ENCODE measurements around the gene TMEM50A. TPM values are rescaled to one million over a fixed set of nuclear protein-coding genes. Genes with fewer than 3 reads are reported as not detected.
"Not testable (repeated sequence)": the region's sequence is repeated elsewhere in the genome, so short reads cannot be mapped to it uniquely, and the experiment has no call there.

Gene TMEM50A
- 86.2 TPM for total RNA-seq (ENCODE audit: insufficient read depth, low replicate concordance)

- peak; percentile 90 for DNase-seq (ENCODE audit: low spot score)
These were observed at the start of gene TMEM50A for GRCh38 chr1:25338188-25338981. TMEM50A (plus strand) TSS chr1:25338334; CDS start chr1:25340487, 2,153 bp downstream.

DNA sequence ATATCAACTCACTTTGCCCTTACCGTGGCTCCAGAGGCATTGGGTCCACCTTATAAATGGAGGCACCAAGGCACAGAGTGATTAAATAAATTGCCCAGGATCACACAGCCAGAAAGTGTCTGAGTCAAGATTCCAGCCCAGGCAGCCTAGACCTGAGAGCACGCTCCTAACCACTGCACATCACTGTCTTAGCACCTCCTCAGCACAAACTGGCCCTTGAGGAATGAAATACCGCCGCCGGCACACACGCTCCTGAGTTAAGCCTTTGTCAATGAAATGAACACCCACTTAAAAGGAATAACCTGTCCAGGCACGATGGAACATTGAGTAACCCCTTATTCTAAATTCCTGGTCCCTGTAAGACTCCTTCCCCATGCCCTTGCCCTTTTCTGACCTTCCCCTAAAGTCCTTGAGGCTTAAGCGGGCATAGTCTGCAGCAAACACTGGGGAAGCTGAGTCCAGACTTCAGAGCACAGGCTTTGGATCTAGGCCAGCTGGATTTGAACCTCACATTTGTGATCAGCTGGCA lies 49.5 kb upstream of the TMEM50A start:
- DNase-seq (ENCODE audit: low spot score), result not testable (repeated sequence)

- not testable (repeated sequence) for DNase-seq (ENCODE audit: low spot score)
These were observed 48.1 kb upstream of the TMEM50A start for GRCh38 chr1:25290043-25290442.

GRCh38 chr1:25293426-25293825 lies 44.7 kb upstream of the TMEM50A start:
- DNase-seq (ENCODE audit: low spot score), result not testable (repeated sequence)

DNA sequence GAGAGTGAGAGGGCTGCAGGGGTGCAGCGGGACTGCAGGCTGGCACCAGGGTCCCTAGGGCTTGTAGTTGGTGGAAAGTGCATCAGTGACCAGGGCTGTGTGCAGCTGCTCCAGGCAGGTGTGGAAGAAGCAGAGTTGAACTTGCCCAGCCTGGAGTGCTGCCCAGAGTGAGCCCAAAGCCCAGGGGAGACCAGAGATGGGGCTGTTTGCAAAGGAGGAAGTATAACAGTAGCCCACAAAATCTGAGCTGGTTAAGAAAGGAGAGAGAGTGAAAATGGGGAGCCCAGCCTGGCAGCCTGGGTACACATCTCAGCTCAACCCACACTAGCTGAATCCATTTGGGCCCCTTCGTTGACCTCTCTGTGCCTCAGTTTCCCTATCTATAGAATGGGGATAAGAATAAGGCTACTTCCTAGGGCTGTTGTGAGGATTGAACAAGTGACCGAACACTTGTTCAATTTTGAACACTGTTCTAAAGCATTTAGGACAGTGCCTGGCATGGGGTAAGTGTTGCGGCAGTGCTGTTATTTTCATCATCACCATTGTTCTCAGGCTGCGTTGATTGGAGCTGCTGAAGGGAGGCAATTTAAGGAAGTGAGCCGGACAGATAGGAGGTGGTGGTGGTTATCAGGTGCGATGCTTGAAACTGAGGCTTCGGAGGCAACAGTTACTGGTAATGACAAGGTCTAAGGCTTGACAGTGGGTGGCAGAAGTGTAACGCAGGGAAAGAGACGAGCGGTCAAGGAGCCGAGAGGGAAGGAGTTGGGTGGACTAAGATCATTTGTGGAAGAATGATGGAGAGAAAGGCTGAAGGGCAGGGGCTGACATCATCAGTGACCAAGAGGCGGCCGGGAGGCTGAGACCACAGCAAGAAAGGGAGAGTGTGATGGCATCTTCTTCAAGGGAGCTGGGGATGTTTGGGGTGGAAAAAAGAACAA lies 43.0 kb upstream of the TMEM50A start:
- not testable (repeated sequence) for DNase-seq (ENCODE audit: low spot score)

DNA sequence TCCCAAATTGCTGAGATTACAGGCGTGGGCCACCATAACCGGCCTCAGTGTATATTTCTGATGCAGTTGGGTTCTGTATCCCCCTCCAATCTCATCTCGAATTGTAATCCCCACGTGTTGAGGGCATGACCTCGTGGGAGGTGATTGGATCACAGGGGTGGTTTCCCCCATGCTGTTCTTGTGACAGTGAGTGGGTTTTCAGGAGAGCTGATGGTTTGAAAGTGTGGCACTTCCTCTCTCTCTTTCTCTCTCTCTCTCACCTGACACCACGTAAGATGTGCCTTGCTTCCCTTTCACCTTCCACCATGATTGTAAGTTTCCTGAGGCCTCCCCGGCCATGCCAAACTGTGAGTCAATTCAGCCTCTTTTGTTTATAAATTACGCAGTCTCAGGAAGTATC lies 41.6 kb upstream of the TMEM50A start:
- not testable (repeated sequence) for DNase-seq (ENCODE audit: low spot score)

GRCh38 chr1:25300729-25301128 lies 37.4 kb upstream of the TMEM50A start:
- DNase-seq (ENCODE audit: low spot score), result not testable (repeated sequence)

DNA sequence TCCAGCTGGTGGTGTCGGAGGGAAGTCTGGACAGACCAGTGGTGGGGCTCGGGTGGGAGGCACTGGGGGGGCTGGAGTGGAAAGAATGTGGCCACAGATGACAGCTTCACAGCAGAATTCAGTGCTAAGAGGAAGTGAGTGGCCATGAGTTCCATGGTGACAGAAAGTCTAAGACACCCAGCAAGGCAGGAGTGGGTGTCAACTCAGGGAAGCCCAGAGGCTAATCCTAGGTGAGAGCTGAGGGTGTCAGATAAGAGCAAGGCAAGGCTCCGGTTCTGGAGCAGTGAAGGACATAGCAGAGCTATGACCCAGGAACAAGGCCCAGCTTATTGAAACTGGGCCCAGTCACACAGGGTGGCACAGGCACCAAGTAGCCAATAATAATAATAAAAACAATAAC lies 35.8 kb upstream of the TMEM50A start:
- not testable (repeated sequence) for DNase-seq (ENCODE audit: low spot score)

DNA sequence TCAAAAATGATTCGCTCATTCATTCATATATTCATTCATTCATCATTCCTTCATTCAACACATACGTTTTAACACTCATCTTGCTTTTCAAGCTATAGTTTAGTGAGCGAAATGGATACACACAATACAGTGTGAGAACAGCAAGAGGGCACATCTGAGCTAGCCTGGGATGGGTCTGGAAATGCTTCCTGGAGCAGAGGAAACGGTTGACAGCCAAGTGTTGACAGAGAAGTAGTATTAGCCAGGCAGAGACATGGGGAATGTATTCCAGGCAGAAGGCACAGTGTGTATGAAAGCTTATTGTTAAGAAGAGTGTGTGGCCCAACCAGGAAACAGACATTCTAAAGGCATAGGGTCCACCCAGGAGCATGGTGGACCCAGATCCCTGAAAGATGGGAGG lies 33.2 kb upstream of the TMEM50A start:
- DNase-seq (ENCODE audit: low spot score), result not testable (repeated sequence)

- DNase-seq (ENCODE audit: low spot score), result not testable (repeated sequence)
These were observed 30.0 kb upstream of the TMEM50A start for GRCh38 chr1:25308168-25308567.

GRCh38 chr1:25309085-25309484 lies 29.0 kb upstream of the TMEM50A start:
- DNase-seq (ENCODE audit: low spot score), result not testable (repeated sequence)

- not testable (repeated sequence) for DNase-seq (ENCODE audit: low spot score)
These were observed 28.6 kb upstream of the TMEM50A start for GRCh38 chr1:25309486-25309885.

GRCh38 chr1:25312806-25313470 lies 25.2 kb upstream of the TMEM50A start:
- DNase-seq (ENCODE audit: low spot score), result not testable (repeated sequence)

DNA sequence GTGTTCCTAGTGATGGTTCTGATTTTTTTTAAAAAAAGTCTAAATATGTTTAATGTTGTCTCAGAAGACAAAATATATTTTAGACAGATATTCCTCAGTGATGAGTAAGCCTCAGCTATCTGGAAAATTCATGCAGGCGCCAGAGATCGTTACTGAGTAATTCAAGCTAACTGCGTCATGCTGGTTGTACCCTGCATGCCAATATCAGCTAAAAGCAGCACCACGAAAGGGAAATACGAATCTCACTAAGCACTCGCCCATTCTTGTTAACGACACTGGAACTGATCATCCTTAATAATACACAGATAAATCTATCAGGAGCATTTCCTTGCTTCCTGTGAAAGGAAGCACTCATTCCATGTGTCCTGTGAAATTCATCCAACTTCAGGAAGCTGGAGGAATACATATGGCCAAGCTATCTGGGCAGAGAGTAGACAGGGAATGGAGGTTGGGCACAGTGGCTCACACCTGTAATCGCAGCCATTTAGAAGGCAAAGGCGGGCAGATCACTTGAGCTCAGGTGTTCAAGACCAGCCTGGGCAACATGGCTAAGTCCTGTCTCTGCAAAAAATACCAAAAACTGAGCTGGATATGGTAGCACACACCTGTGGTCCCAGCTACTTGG lies 17.7 kb upstream of the TMEM50A start:
- peak; percentile 5 for DNase-seq (ENCODE audit: low spot score)

- not testable (repeated sequence) for DNase-seq (ENCODE audit: low spot score)
These were observed 16.0 kb upstream of the TMEM50A start for GRCh38 chr1:25322127-25322526.

DNA sequence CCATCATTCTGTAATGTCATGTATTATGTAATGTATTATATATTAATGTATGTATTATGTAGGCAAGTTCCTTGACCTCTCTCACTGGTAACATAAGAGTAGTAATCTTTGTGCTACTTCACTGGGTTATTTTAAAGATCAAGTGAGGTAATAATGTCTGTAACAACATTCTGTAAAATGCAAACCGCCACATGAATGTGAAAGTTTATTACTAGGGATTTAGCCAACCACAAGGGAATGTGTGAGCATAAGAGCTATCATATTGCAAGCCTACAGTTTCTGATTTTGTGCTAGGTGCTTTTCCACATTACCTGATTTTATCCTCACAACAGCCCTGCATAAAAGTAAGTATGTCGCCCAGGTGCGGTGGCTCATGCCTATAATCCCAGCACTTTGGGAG lies 13.7 kb upstream of the TMEM50A start:
- not testable (repeated sequence) for DNase-seq (ENCODE audit: low spot score)

- not testable (repeated sequence) for DNase-seq (ENCODE audit: low spot score)
These were observed 10.0 kb upstream of the TMEM50A start for GRCh38 chr1:25327864-25328790.

DNA sequence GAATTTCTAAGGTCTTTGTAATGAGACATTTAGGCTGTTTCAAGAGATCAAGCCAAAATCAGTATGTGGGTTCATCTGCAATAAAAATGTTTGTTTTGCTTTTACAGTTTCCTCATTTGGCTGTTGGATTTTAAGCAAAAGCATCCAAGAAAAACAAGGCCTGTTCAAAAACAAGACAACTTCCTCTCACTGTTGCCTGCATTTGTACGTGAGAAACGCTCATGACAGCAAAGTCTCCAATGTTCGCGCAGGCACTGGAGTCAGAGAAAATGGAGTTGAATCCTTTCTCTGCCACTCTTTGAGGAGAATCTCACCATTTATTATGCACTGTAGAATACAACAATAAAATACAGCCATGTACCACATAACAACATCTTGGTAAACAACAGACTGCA lies 9.3 kb upstream of the TMEM50A start:
- DNase-seq (ENCODE audit: low spot score), result not testable (repeated sequence)

- DNase-seq (ENCODE audit: low spot score), result not testable (repeated sequence)
These were observed 8.8 kb upstream of the TMEM50A start for GRCh38 chr1:25329336-25329735.

DNA sequence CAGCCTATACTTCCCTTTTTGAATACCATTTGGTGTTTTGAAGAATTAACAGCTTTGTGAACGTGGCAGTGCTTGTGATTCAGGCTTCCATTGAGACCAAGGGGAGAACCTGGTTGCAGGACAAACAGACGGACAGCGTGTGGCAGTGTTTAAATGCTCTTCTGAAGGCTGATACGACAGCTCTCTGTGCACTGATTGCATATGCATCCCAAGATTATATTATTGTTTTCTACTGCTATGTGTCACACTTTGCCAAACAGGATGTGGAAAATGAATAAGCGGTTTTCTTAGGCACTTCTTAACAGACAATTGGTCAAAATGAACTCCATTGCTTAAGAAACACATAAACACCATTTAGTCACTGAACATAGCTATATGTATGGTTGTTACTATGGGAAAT lies 8.2 kb upstream of the TMEM50A start:
- not testable (repeated sequence) for DNase-seq (ENCODE audit: low spot score)

Measured in umbilical cord (tissue), 2 donors.